NCI-H128 (cell line): ENCODE measurements around the gene KIF12.
"Not testable (repeated sequence)": the region's sequence is repeated elsewhere in the genome, so short reads cannot be mapped to it uniquely, and the experiment has no call there.

Source experiments
- DNase-seq: peaks from one replicate; lab custom pipeline; 2025; ENCODE audit not compliant: unreplicated experiment; lab: John Stamatoyannopoulos, UW

Gene KIF12

DNA sequence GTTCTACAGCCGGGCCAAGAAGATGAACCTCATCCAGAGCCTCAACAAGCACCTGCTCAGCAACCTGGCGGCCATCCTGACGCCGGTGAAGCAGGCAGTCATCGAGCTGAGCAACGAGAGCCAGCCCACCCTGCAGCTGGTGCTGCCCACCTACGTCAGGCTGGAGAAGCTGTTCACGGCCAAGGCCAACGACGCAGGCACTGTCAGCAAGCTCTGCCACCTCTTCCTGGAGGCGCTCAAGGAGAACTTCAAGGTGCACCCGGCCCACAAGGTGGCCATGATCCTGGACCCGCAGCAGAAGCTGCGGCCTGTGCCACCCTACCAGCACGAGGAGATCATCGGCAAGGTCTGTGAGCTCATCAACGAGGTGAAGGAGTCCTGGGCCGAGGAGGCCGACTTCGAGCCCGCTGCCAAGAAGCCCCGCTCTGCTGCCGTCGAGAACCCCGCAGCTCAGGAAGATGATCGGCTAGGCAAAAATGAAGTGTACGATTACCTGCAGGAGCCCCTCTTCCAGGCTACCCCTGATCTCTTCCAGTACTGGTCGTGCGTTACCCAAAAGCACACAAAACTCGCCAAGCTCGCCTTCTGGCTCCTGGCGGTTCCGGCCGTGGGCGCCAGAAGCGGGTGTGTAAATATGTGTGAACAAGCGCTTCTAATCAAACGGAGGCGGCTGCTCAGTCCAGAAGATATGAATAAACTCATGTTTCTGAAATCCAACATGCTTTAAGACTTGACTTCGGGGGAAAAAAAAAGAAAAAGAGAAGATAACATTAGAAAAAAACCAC lies 49.5 kb downstream of the KIF12 start:
- no peak for DNase-seq

DNA sequence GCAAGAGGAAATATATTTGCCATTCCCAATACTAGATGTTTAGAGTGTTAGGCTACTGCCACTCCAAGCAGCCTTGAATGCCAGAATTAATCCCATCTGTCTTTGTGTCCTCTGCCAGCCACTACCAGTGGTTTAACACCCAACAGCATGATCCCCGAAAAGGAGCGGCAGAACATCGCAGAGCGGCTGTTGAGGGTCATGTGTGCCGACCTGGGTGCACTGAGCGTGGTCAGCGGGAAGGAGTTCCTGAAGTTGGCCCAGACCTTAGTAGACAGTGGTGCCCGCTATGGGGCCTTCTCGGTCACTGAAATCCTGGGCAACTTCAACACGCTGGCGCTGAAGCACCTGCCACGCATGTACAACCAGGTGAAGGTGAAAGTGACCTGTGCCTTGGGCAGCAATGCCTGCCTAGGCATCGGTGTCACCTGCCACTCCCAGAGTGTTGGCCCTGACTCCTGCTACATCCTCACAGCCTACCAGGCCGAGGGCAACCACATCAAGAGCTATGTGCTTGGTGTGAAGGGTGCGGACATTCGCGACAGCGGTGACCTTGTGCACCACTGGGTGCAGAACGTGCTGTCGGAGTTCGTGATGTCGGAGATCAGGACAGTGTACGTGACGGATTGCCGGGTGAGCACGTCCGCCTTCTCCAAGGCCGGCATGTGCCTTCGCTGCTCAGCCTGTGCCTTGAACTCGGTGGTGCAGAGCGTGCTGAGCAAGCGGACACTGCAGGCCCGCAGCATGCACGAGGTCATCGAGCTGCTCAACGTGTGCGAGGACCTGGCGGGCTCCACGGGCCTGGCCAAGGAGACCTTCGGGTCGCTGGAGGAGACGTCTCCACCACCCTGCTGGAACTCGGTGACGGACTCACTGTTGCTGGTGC lies 50.3 kb downstream of the KIF12 start:
- no peak for DNase-seq

DNA sequence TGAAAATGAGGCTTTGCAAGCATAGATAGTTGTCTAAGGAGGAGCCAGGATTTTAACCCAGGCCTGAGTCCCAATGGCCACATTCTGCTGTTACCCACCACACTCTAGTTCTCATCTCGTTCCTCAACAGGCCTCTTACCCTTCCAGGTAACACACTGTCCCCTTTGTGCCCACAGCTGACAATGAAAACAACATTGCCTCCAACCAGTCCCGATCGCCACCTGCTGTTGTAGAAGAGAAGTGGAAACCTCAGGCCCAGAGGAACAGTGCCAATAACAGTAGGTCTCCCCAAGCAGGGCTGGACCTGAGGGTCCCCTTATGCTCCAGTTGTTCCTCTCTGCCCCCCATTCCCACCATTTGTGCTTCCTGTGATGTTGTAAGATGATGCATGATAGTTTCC lies 51.4 kb downstream of the KIF12 start:
- no peak for DNase-seq

DNA sequence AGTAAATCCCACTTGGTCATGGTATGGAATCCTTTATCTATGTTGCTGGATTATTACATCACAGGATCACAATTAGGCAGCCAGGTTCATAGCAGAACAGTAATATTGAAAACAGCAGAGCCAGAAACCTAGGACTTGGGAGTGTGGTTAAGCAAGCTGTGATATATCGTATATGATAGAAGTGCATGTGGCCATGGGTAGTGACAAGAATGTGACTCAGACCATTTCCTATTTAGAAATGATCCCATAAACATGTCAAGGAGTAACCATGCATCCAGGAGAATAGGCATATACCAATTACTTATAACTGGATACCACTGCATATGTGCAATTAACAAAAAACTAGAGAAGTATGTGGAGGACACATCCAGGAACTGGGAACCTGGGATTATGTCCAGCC lies 52.2 kb downstream of the KIF12 start:
- no peak for DNase-seq

DNA sequence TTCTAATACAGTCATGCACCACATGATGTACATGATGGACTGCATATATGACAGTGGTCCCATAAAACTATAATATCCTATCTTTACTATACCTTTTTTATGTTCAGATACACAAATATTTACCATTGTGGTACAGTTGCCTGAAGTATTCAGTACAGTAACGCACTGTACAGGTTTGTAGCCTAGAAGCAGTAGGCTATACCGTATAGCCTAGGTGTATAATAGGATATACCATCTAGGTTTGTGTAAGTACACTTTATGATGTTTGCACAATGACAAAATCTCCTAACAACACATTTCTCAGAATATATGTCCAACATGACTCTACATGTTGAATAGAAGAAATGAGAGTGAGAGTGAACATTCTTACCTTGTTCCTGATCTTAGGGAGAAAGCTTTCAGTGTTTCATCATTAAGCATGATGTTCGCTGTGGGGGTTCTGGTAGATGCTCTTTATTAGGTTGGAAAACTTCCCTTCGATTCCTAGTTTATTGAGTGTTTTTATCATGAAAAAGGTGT lies 52.8 kb downstream of the KIF12 start:
- DNase-seq, result no peak

DNA sequence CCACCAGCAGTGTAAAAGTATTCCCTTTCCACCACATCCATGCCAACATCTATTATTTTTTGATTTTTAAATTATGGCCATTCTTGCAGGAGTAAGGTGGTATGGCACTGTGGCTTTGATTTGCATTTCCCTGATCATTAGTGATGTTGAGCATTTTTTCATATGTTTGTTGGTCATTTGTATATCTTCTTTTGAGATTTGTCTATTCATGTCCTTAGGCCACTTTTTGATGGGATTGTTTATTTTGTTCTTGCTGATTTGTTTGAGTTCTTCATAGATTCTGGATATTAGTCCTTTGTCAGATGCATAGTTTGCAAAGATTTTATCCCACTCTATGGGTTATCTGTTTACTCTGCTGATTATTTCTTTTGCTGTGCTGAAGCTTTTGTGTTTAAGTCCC lies 55.4 kb downstream of the KIF12 start:
- not testable (repeated sequence) for DNase-seq
